GM18526 (cell line): ENCODE results near the gene MGAT4D.

Experiments used
- POLR2A ChIP-seq: IDR thresholded peaks from 3 replicates; pipeline ENCODE4 v1.6.1; 2011; ENCODE audit not compliant: insufficient read length; ENCODE audit errors: extremely low read depth

MGAT4D gene

GRCh38 chr4:140497747-140498636 lies at the start of gene MGAT4D:
MGAT4D (minus strand) TSS chr4:140498293; CDS start chr4:140498222, 71 bp downstream.
- TF ChIP-seq POLR2A, result no peak

GRCh38 chr4:140533951-140534480 lies 35.9 kb upstream of the MGAT4D start:
- no peak for TF ChIP-seq POLR2A

- TF ChIP-seq POLR2A, result no peak
Observed at GRCh38 chr4:140529434-140529833, 31.3 kb upstream of the MGAT4D start.

GRCh38 chr4:140523857-140524742 lies 26.0 kb upstream of the MGAT4D start, which contains the start of gene ELMOD2:
ELMOD2 (plus strand) TSS chr4:140524168; CDS start chr4:140525429, 1,261 bp downstream.
- TF ChIP-seq POLR2A, result peak; percentile 89

GRCh38 chr4:140523370-140523856 lies 25.3 kb upstream of the MGAT4D start:
- no peak for TF ChIP-seq POLR2A

- TF ChIP-seq POLR2A, result no peak
Observed at GRCh38 chr4:140515423-140515822, 17.3 kb upstream of the MGAT4D start.

- TF ChIP-seq POLR2A, result no peak
Observed at GRCh38 chr4:140504261-140504660, 6.2 kb upstream of the MGAT4D start.

- no peak for TF ChIP-seq POLR2A
Observed at GRCh38 chr4:140499391-140499790, 1.3 kb upstream of the MGAT4D start.

GRCh38 chr4:140497405-140497746 lies 717 bp downstream of the MGAT4D start:
- TF ChIP-seq POLR2A, result no peak

- no peak for TF ChIP-seq POLR2A
Observed at GRCh38 chr4:140485939-140486338, 12.2 kb downstream of the MGAT4D start.

- no peak for TF ChIP-seq POLR2A
Observed at GRCh38 chr4:140483445-140483844, 14.6 kb downstream of the MGAT4D start.

GRCh38 chr4:140472156-140472555 lies 25.9 kb downstream of the MGAT4D start:
- TF ChIP-seq POLR2A, result no peak

GRCh38 chr4:140469791-140470733 lies 28.0 kb downstream of the MGAT4D start:
- no peak for TF ChIP-seq POLR2A

GRCh38 chr4:140466146-140466545 lies 31.9 kb downstream of the MGAT4D start:
- TF ChIP-seq POLR2A, result no peak

- TF ChIP-seq POLR2A, result no peak
Observed at GRCh38 chr4:140463614-140464013, 34.5 kb downstream of the MGAT4D start.

- no peak for TF ChIP-seq POLR2A
Observed at GRCh38 chr4:140463182-140463581, 34.9 kb downstream of the MGAT4D start.
